ENCODE data around the gene KHSRP. TPM values are rescaled to one million over a fixed set of nuclear protein-coding genes. Genes with fewer than 3 reads are reported as not detected.

The KHSRP gene
- total and polyA plus RNA-seq, 2 of the 13 experiments (the other 11 are each of a cell fraction or from before 2014, with no cell fraction given) = 72.1 to 129 TPM

- TF ChIP-seq ZNF770 (CRISPR knock-in tag; IDR thresholded peaks at IDR 0.05) (no peak), ARID4A (CRISPR knock-in tag; IDR thresholded peaks at IDR 0.05; ENCODE audit: borderline replicate concordance) (no peak; the same call in 1 of the 2 replicates), BCL3 (CRISPR knock-in tag; IDR thresholded peaks at IDR 0.05) (no peak; the same call in 1 of the 2 replicates), MED13 (CRISPR knock-in tag; IDR thresholded peaks at IDR 0.05) (no peak), ZNF678 (CRISPR knock-in tag; IDR thresholded peaks at IDR 0.05) (no peak), LRRFIP1 (CRISPR knock-in tag; conservative IDR thresholded peaks at IDR 0.05) (no peak), ZSCAN21 (CRISPR knock-in tag; IDR thresholded peaks at IDR 0.05; ENCODE audit: borderline replicate concordance) (0 out of 2 replicates have a peak, but pooled peaks have one; percentile 39), ZHX1 (CRISPR knock-in tag; IDR thresholded peaks at IDR 0.05; ENCODE audit: low read depth) (no peak), ZNF331 (CRISPR knock-in tag; IDR thresholded peaks at IDR 0.05) (no peak), ZNF383 (CRISPR knock-in tag; IDR thresholded peaks at IDR 0.05; ENCODE audit: borderline replicate concordance) (no peak), RARG (CRISPR knock-in tag; IDR thresholded peaks at IDR 0.05; ENCODE audit: low read depth) (no peak), ZFP82 (CRISPR knock-in tag; IDR thresholded peaks at IDR 0.05; ENCODE audit: borderline replicate concordance) (0 out of 2 replicates have a peak, but pooled peaks have one; percentile 2), ZNF652 (CRISPR knock-in tag; IDR thresholded peaks at IDR 0.05; ENCODE audit: borderline replicate concordance, low read depth) (no peak), ZNF20 (CRISPR knock-in tag; IDR thresholded peaks at IDR 0.05) (no peak)
Measured at GRCh38 chr19:6459262-6460098, 34.9 kb upstream of the KHSRP start, which contains the start of gene SLC25A23 (continued).
